BE2C (cell line): Measurements from ENCODE around the gene THSD4.

ENCODE experiments used
- DNase-seq: peaks from one replicate; pipeline ENCODE4 v3.0.0-alpha.2; 2020
- H3K27me3 ChIP-seq: fragments of 250-450 bp; sonication (Bioruptor Pico); 2 replicates; pipeline ENCODE4 v1.5.1; 2020; ENCODE audit warnings: mild to moderate bottlenecking
- H3K36me3 ChIP-seq: fragments of 250-450 bp; sonication (Bioruptor Pico); 2 replicates; pipeline ENCODE4 v1.5.1; 2020; ENCODE audit warnings: mild to moderate bottlenecking
- H3K4me1 ChIP-seq: fragments of 250-450 bp; sonication (Bioruptor Pico); 2 replicates; pipeline ENCODE4 v1.5.1; 2020
- H3K4me3 ChIP-seq: 2 replicates; pipeline ENCODE4 v1.5.1; 2011; ENCODE audit warnings: low read depth, low read length
- H3K9me3 ChIP-seq: fragments of 250-450 bp; sonication (Bioruptor Pico); 2 replicates; pipeline ENCODE4 v1.5.1; 2020
- CTCF ChIP-seq: IDR thresholded peaks from 2 replicates; pipeline ENCODE4 v1.5.1; 2012; ENCODE audit warnings: mild to moderate bottlenecking, low read depth, low read length

THSD4 gene

GRCh38 chr15:71588746-71589145 is 473.5 kb downstream of the THSD4 start:
- TF ChIP-seq CTCF = no peak
- no peak for DNase-seq
- Histone ChIP-seq H3K4me1 (no peaks in the 10 kb centered on the region), H3K36me3 (no peaks in the 10 kb centered on the region), H3K4me3 (no peak overlapping the region), H3K27me3 (no peaks in the 10 kb centered on the region; the same call in 1 of the 2 replicates), H3K9me3 (no peaks in the 10 kb centered on the region; the same call in 1 of the 2 replicates)

- H3K9me3 ChIP-seq = no peaks in the 10 kb centered on the region; the same call in 1 of the 2 replicates
- no peaks in the 10 kb centered on the region for H3K27me3 ChIP-seq
- H3K4me3 ChIP-seq = no peak overlapping the region
- no peak for DNase-seq
- no peaks in the 10 kb centered on the region for H3K4me1 ChIP-seq
- peak; percentile 23; the same call in 1 of the 2 replicates for TF ChIP-seq CTCF
- H3K36me3 ChIP-seq = no peaks in the 10 kb centered on the region
Observed at GRCh38 chr15:71591057-71591456, 475.8 kb downstream of the THSD4 start.

GRCh38 chr15:71592203-71592602 is 476.9 kb downstream of the THSD4 start:
- Histone ChIP-seq H3K4me3 (no peak overlapping the region), H3K36me3 (no peaks in the 10 kb centered on the region), H3K4me1 (no peaks in the 10 kb centered on the region), H3K27me3 (peaks cover 7% of the 10 kb centered on the region; the same call in 1 of the 2 replicates), H3K9me3 (no peaks in the 10 kb centered on the region)
- TF ChIP-seq CTCF = no peak
- DNase-seq = no peak

- Histone ChIP-seq H3K4me1 (no peaks in the 10 kb centered on the region), H3K27me3 (peaks cover 14% of the 10 kb centered on the region), H3K9me3 (no peaks in the 10 kb centered on the region), H3K36me3 (no peaks in the 10 kb centered on the region), H3K4me3 (no peak overlapping the region)
- TF ChIP-seq CTCF = no peak
- DNase-seq = no peak
Observed at GRCh38 chr15:71595846-71596553, 480.7 kb downstream of the THSD4 start.

GRCh38 chr15:71596672-71597071 is 481.4 kb downstream of the THSD4 start:
- TF ChIP-seq CTCF = no peak
- DNase-seq = no peak
- Histone ChIP-seq H3K36me3 (no peaks in the 10 kb centered on the region), H3K4me1 (no peaks in the 10 kb centered on the region), H3K4me3 (no peak overlapping the region), H3K27me3 (peaks cover 14% of the 10 kb centered on the region), H3K9me3 (no peaks in the 10 kb centered on the region)

- no peak for TF ChIP-seq CTCF
- Histone ChIP-seq H3K36me3 (no peaks in the 10 kb centered on the region), H3K4me3 (no peak overlapping the region), H3K9me3 (no peaks in the 10 kb centered on the region), H3K27me3 (peaks cover 14% of the 10 kb centered on the region), H3K4me1 (no peaks in the 10 kb centered on the region)
- no peak for DNase-seq
Observed at GRCh38 chr15:71597126-71597525, 481.9 kb downstream of the THSD4 start.
